Measurements from ENCODE around the gene PCLO.

DNA sequence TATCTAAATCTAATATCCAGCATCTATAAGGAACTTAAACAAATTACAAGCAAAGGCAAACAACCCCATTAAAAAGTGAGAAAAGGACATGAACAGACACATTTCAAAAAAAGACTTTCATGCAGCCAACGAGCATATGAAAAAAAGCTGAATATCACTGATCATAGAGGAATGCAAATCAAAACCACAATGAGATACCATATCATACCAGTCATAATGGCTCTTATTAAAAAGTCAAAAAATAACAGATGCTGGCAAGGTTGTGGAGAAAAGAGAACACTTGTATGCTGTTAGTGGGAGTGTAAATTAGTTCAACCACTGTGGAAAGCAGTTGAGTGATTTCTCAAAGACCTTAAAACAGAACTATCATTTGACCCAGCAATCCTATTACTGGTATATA, 384.7 kb downstream of the PCLO start:
- TF ChIP-seq, protein P1, sequence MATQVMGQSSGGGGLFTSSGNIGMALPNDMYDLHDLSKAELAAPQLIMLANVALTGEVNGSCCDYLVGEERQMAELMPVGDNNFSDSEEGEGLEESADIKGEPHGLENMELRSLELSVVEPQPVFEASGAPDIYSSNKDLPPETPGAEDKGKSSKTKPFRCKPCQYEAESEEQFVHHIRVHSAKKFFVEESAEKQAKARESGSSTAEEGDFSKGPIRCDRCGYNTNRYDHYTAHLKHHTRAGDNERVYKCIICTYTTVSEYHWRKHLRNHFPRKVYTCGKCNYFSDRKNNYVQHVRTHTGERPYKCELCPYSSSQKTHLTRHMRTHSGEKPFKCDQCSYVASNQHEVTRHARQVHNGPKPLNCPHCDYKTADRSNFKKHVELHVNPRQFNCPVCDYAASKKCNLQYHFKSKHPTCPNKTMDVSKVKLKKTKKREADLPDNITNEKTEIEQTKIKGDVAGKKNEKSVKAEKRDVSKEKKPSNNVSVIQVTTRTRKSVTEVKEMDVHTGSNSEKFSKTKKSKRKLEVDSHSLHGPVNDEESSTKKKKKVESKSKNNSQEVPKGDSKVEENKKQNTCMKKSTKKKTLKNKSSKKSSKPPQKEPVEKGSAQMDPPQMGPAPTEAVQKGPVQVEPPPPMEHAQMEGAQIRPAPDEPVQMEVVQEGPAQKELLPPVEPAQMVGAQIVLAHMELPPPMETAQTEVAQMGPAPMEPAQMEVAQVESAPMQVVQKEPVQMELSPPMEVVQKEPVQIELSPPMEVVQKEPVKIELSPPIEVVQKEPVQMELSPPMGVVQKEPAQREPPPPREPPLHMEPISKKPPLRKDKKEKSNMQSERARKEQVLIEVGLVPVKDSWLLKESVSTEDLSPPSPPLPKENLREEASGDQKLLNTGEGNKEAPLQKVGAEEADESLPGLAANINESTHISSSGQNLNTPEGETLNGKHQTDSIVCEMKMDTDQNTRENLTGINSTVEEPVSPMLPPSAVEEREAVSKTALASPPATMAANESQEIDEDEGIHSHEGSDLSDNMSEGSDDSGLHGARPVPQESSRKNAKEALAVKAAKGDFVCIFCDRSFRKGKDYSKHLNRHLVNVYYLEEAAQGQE (IDR thresholded peaks at IDR 0.05), result no peak
- TF ChIP-seq, protein P2, sequence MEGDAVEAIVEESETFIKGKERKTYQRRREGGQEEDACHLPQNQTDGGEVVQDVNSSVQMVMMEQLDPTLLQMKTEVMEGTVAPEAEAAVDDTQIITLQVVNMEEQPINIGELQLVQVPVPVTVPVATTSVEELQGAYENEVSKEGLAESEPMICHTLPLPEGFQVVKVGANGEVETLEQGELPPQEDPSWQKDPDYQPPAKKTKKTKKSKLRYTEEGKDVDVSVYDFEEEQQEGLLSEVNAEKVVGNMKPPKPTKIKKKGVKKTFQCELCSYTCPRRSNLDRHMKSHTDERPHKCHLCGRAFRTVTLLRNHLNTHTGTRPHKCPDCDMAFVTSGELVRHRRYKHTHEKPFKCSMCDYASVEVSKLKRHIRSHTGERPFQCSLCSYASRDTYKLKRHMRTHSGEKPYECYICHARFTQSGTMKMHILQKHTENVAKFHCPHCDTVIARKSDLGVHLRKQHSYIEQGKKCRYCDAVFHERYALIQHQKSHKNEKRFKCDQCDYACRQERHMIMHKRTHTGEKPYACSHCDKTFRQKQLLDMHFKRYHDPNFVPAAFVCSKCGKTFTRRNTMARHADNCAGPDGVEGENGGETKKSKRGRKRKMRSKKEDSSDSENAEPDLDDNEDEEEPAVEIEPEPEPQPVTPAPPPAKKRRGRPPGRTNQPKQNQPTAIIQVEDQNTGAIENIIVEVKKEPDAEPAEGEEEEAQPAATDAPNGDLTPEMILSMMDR (IDR thresholded peaks at IDR 0.05; ENCODE audit: low read depth, low read length, missing input control), result no peak
- TF ChIP-seq TAF1 (conservative IDR thresholded peaks at IDR 0.05), result no peak
- TF ChIP-seq, protein P3, sequence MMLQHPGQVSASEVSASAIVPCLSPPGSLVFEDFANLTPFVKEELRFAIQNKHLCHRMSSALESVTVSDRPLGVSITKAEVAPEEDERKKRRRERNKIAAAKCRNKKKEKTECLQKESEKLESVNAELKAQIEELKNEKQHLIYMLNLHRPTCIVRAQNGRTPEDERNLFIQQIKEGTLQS (IDR thresholded peaks at IDR 0.05), result no peak
- no peak for TF ChIP-seq JUND (IDR thresholded peaks at IDR 0.05)
- TF ChIP-seq RAD21 (IDR thresholded peaks at IDR 0.05), result no peak
- no peak for TF ChIP-seq FOXA1 (IDR thresholded peaks at IDR 0.05)
- TF ChIP-seq HNF4G (IDR thresholded peaks at IDR 0.05), result no peak
- no peak for TF ChIP-seq YY1 (IDR thresholded peaks at IDR 0.05)
- TF ChIP-seq NR2F2 (IDR thresholded peaks at IDR 0.05), result no peak
- no peak for TF ChIP-seq SP1 (IDR thresholded peaks at IDR 0.05)
- TF ChIP-seq FOXA2 (IDR thresholded peaks at IDR 0.05), result no peak
- no peak for TF ChIP-seq GABPA (IDR thresholded peaks at IDR 0.05 in 1 of 2, conservative IDR thresholded peaks at IDR 0.05 in 1 of 2)
- TF ChIP-seq, protein P4, sequence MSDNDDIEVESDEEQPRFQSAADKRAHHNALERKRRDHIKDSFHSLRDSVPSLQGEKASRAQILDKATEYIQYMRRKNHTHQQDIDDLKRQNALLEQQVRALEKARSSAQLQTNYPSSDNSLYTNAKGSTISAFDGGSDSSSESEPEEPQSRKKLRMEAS (IDR thresholded peaks at IDR 0.05), result no peak

Measured in liver (tissue), 3 donors.